Neural progenitor cell (in vitro differentiated cells): Measurements from ENCODE around the gene MTNR1A. TPM values are rescaled to one million over a fixed set of nuclear protein-coding genes. Genes with fewer than 3 reads are reported as not detected.

Experiments
- DNase-seq: peaks from one replicate; pipeline ENCODE4 v3.0.0-alpha.2; 2016; ENCODE audit warnings: low spot score
- H2AFZ ChIP-seq: fragments of 200-600 bp; sonication (generic); replicated peaks from 2 replicates; pipeline ENCODE4 v1.6.1; 2016; ENCODE audit warnings: antibody characterized with exemption
- H3F3A ChIP-seq: fragments of 200-600 bp; sonication (generic); 2 replicates; pipeline ENCODE4 v1.6.1; 2016; ENCODE audit warnings: antibody characterized with exemption, low read depth
- H3K27ac ChIP-seq: fragments of 200-600 bp; sonication (generic); 2 replicates; pipeline ENCODE4 v1.5.1; 2016; ENCODE audit warnings: mild to moderate bottlenecking
- H3K27me3 ChIP-seq: fragments of 200-600 bp; sonication (generic); 2 replicates; pipeline ENCODE4 v1.6.1; 2016; ENCODE audit warnings: mild to moderate bottlenecking, moderate library complexity
- H3K36me3 ChIP-seq: fragments of 200-600 bp; sonication (generic); 2 replicates; pipeline ENCODE4 v1.5.1; 2016
- H3K4me1 ChIP-seq: fragments of 200-600 bp; sonication (generic); 2 replicates; pipeline ENCODE4 v1.6.1; 2016; ENCODE audit warnings: mixed run types
- H3K4me2 ChIP-seq: fragments of 200-600 bp; sonication (generic); 2 replicates; pipeline ENCODE4 v1.6.1; 2016
- H3K4me3 ChIP-seq: fragments of 200-600 bp; sonication (generic); 2 replicates; pipeline ENCODE4 v1.5.1; 2016
- H3K79me2 ChIP-seq: fragments of 200-600 bp; sonication (generic); 2 replicates; pipeline ENCODE4 v1.6.1; 2016; ENCODE audit warnings: low read depth
- H3K9ac ChIP-seq: fragments of 200-600 bp; sonication (generic); 2 replicates; pipeline ENCODE4 v1.6.1; 2016
- H3K9me3 ChIP-seq: fragments of 200-600 bp; sonication (generic); 2 replicates; pipeline ENCODE4 v1.5.1; 2016; ENCODE audit warnings: low read depth
- H4K20me1 ChIP-seq: fragments of 200-600 bp; sonication (generic); 2 replicates; pipeline ENCODE4 v1.6.1; 2016; ENCODE audit warnings: low read depth
- H3K27ac Mint-ChIP-seq: 3 replicates; pipeline ENCODE4 v1.8.0; 2021; ENCODE audit warnings: mixed read lengths
- H3K27me3 Mint-ChIP-seq: 2 replicates; pipeline ENCODE4 v1.8.0; 2022; ENCODE audit warnings: low read depth, mild to moderate bottlenecking, inconsistent platforms, moderate library complexity, mixed read lengths; ENCODE audit not compliant: insufficient read depth
- H3K36me3 Mint-ChIP-seq: 3 replicates; pipeline ENCODE4 v1.8.0; 2021; ENCODE audit warnings: mixed read lengths
- H3K4me1 Mint-ChIP-seq: 3 replicates; pipeline ENCODE4 v1.8.0; 2021; ENCODE audit warnings: mixed read lengths
- H3K4me3 Mint-ChIP-seq: 3 replicates; pipeline ENCODE4 v1.8.0; 2021; ENCODE audit warnings: mild to moderate bottlenecking, moderate library complexity, mixed read lengths
- H3K9me3 Mint-ChIP-seq: 3 replicates; pipeline ENCODE4 v1.8.0; 2020; ENCODE audit warnings: mixed read lengths
- EZH2 ChIP-seq: fragments of 200-600 bp; sonication (generic); IDR thresholded peaks from 2 replicates; pipeline ENCODE4 v1.6.1; 2017; ENCODE audit warnings: antibody characterized with exemption, mild to moderate bottlenecking, moderate library complexity
- EZH2phosphoT487 ChIP-seq: fragments of 200-600 bp; sonication (generic); IDR thresholded peaks from 2 replicates; pipeline ENCODE4 v1.6.1; 2017; ENCODE audit warnings: antibody characterized with exemption
- total RNA-seq: library from RNA; depleted of rRNA; stranded (reverse); fragments of >200 nt; gene quantifications from 2 replicates; pipeline ENCODE4 v1.2.3, GENCODE V29; 2015; ENCODE audit warnings: low replicate concordance
- TF ChIP-seq, protein P1 (sequence below): fragments of 200-600 bp; sonication (generic); IDR thresholded peaks from 2 replicates; pipeline ENCODE4 v1.5.1; 2017; ENCODE audit warnings: antibody characterized with exemption, mild to moderate bottlenecking

MTNR1A gene
- total RNA-seq, 1 donor from 2014 or later: 0.43 TPM

DNA sequence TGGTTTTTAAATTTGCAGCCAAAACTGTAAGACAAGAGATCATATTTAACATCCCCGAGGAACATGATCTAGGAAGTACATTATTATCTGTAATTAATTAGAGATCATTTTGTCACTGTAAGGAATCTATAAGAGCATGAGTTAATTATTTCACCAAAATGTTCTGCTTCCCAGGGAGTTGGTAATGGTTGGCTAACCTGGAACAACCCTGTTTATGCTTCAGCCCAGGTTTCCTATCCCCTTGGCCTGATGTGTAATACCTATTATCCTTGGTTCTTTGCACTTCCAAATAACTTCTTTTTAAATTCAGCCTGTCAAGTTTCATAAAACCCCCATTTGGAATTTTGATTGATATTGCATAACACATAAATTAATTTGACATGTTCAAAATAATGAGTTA lies 6.4 kb upstream of the MTNR1A start:
- Histone ChIP-seq H3K27me3 (no peaks in the 10 kb centered on the region), H3K4me1 (no peaks in the 10 kb centered on the region), H3K79me2 (no peaks in the 10 kb centered on the region), H3K27ac (no peak overlapping the region), H3K4me2 (no peak overlapping the region), H3K9me3 (no peaks in the 10 kb centered on the region), H3K4me3 (no peak overlapping the region), H4K20me1 (no peaks in the 10 kb centered on the region), H3K36me3 (no peaks in the 10 kb centered on the region), H3F3A (no peaks in the 10 kb centered on the region), H2AFZ (no peak overlapping the region), H3K9ac (no peak overlapping the region)
- H3K27me3 Mint-ChIP-seq: no peaks in the 10 kb centered on the region
- TF ChIP-seq EZH2phosphoT487 (no peak), EZH2 (no peak)
- TF ChIP-seq, protein P1, sequence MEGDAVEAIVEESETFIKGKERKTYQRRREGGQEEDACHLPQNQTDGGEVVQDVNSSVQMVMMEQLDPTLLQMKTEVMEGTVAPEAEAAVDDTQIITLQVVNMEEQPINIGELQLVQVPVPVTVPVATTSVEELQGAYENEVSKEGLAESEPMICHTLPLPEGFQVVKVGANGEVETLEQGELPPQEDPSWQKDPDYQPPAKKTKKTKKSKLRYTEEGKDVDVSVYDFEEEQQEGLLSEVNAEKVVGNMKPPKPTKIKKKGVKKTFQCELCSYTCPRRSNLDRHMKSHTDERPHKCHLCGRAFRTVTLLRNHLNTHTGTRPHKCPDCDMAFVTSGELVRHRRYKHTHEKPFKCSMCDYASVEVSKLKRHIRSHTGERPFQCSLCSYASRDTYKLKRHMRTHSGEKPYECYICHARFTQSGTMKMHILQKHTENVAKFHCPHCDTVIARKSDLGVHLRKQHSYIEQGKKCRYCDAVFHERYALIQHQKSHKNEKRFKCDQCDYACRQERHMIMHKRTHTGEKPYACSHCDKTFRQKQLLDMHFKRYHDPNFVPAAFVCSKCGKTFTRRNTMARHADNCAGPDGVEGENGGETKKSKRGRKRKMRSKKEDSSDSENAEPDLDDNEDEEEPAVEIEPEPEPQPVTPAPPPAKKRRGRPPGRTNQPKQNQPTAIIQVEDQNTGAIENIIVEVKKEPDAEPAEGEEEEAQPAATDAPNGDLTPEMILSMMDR: no peak
- no peaks in the 10 kb centered on the region for H3K4me1 Mint-ChIP-seq
- DNase-seq: no peak
- no peak overlapping the region for H3K4me3 Mint-ChIP-seq
- H3K27ac Mint-ChIP-seq: no peak overlapping the region
- H3K9me3 Mint-ChIP-seq: peaks cover 5% of the 10 kb centered on the region
- H3K36me3 Mint-ChIP-seq: no peaks in the 10 kb centered on the region

DNA sequence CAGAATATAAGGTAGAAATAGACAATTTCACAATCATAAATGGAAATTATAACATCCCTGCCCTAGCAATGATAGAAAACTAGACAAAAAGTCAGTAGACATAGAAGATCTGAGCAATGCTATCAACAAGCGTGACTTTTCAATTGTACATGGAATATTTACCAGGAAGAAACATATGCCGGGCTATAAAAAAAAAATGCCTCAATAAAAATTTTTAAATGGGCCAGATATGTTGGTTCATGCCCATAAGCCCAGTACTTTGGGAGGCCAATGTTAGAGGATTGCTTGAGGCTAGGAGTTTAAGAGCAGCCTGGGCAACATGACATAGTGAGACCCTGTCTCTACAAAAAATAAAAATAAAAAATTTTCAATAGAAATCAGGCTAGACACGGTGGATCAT lies 5.3 kb upstream of the MTNR1A start:
- H3F3A ChIP-seq: no peaks in the 10 kb centered on the region
- H3K27me3 Mint-ChIP-seq: peaks cover 2% of the 10 kb centered on the region
- no peak overlapping the region for H3K9ac ChIP-seq
- H3K36me3 Mint-ChIP-seq: no peaks in the 10 kb centered on the region
- H3K9me3 ChIP-seq: no peaks in the 10 kb centered on the region
- no peaks in the 10 kb centered on the region for H4K20me1 ChIP-seq
- H3K36me3 ChIP-seq: no peaks in the 10 kb centered on the region
- H2AFZ ChIP-seq: no peak overlapping the region
- H3K4me3 ChIP-seq: no peak overlapping the region
- DNase-seq: no peak
- H3K4me2 ChIP-seq: no peak overlapping the region
- peaks cover 2% of the 10 kb centered on the region for H3K4me1 Mint-ChIP-seq
- no peaks in the 10 kb centered on the region for H3K4me1 ChIP-seq
- H3K4me3 Mint-ChIP-seq: no peak overlapping the region
- TF ChIP-seq EZH2 (no peak), EZH2phosphoT487 (no peak)
- TF ChIP-seq, protein P1: no peak
- H3K79me2 ChIP-seq: no peaks in the 10 kb centered on the region
- no peak overlapping the region for H3K27ac ChIP-seq
- peaks cover 7% of the 10 kb centered on the region for H3K27me3 ChIP-seq
- peaks cover 5% of the 10 kb centered on the region for H3K9me3 Mint-ChIP-seq
- no peak overlapping the region for H3K27ac Mint-ChIP-seq

DNA sequence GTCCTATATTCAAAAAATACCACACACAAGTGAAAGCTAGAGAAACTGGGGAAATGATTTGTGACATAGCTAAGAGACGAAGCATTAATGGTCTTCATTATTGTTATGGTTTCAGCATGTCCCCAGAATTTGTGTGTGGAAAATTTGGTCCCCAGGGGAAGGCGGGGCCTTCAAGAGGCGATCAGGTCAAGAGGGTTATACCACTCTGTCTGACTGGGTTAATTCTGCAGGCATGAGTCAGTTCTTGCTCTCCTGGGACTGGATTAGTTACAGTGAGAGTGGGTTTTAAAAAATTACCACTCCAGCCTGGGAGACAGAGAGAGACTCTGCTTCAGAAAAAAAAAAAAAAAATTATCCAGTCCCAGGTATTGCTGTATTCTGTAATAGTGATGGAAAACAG lies 2.1 kb upstream of the MTNR1A start:
- Mint-ChIP-seq H3K27ac (no peak overlapping the region), H3K27me3 (peaks cover 14% of the 10 kb centered on the region), H3K9me3 (peaks cover 5% of the 10 kb centered on the region), H3K4me3 (no peak overlapping the region), H3K36me3 (no peaks in the 10 kb centered on the region), H3K4me1 (peaks cover 8% of the 10 kb centered on the region)
- no peak overlapping the region for H2AFZ ChIP-seq
- H3F3A ChIP-seq: peaks cover 10% of the 10 kb centered on the region
- no peak overlapping the region for H3K4me2 ChIP-seq
- H3K27me3 ChIP-seq: peaks cover 24% of the 10 kb centered on the region
- H4K20me1 ChIP-seq: no peaks in the 10 kb centered on the region
- no peaks in the 10 kb centered on the region for H3K36me3 ChIP-seq
- no peaks in the 10 kb centered on the region for H3K79me2 ChIP-seq
- H3K4me1 ChIP-seq: no peaks in the 10 kb centered on the region
- DNase-seq: no peak
- H3K9me3 ChIP-seq: no peaks in the 10 kb centered on the region
- TF ChIP-seq EZH2 (no peak), EZH2phosphoT487 (no peak)
- TF ChIP-seq, protein P1: no peak
- H3K9ac ChIP-seq: no peak overlapping the region
- H3K4me3 ChIP-seq: no peak overlapping the region
- no peak overlapping the region for H3K27ac ChIP-seq
